GM18909 (cell line): Measurements from ENCODE around the gene RAI14.
"Not testable (repeated sequence)": the region's sequence is repeated elsewhere in the genome, so short reads cannot be mapped to it uniquely, and the experiment has no call there.

Experiments
- ATAC-seq: cut with Tn5 transposase; IDR thresholded peaks from one replicate; pipeline ENCODE4 v1.9.1; 2021; ENCODE audit warnings: mild to moderate bottlenecking; ENCODE audit not compliant: unreplicated experiment, poor library complexity

RAI14 gene

GRCh38 chr5:34755926-34756325 is 99.8 kb downstream of the RAI14 start:
- no peak for ATAC-seq

DNA sequence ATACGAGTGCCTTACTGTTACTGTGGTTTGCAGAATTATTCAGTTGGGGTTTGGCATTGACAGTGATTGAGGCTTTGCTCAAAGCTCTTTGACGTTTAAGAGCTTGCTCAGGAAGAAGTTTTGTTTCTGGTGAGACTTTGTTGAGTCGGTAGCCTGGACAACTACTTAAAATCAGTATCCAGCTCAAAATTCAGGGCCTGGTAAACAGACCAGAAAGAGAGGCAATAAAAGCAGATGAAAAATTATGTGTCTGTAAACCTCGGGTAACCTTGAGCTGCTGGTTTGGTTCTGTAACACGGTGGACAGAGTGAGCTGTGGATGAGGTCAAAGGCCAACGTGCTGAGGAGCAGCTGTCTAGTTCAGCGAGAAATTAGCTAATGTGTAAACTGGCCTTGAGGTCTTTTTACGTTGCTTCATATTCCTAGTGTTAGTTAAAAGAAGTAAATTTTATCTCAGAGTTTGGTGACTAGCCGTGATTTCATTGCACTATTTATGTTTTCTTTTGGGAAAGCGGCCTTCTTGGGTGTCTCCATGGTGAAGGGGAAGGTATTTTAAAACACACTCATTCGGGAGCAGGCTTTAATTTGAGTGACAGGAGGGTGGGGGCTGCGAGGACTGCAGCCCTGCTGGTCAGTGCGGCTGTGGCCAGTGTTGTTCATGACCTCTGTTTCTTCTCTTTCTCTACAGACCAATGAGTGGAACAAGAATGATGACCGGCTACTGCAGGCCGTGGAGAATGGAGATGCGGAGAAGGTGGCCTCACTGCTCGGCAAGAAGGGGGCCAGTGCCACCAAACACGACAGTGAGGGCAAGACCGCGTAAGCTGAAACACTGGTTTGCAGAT is 100.9 kb downstream of the RAI14 start:
- ATAC-seq, result no peak

DNA sequence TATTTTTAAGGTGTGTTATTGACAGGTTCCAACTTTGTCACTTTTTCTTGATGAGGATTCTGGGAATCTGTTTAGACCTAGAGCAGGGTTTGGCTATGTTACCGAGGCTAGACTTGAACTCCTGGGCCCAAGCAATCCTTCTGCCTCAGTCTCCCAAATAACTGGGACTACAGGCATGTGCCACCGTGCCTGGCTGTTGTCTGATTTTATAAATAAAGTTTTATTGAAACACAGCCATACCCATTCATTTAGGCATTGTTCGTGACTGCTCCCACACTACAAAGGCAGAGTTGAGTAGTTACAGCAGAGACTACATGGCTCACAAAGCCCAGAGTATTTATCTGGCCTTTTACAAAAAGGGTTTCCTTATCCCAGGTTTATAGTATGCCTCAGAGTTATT is 102.4 kb downstream of the RAI14 start:
- ATAC-seq, result no peak

GRCh38 chr5:34759213-34759612 is 103.1 kb downstream of the RAI14 start:
- ATAC-seq, result not testable (repeated sequence)

DNA sequence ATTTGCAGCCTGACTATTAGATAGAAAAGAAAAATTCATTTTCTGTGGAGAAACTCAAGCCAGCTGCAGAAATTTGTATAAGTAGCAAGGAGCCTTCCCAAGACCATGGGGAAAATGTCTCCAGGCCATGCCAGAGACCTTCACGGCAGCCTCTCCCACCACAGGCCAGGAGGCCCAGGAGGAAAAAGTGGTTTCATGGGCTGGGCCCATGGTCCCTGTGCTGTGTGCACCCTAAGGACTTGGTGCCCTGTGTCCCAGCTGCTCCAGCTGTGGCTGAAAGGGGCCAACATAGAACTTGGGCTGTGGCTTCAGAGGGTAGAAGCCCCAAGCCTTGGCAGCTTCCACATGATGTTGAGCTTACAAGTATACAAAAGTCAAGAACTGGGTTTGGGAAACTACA is 109.5 kb downstream of the RAI14 start:
- ATAC-seq, result no peak

DNA sequence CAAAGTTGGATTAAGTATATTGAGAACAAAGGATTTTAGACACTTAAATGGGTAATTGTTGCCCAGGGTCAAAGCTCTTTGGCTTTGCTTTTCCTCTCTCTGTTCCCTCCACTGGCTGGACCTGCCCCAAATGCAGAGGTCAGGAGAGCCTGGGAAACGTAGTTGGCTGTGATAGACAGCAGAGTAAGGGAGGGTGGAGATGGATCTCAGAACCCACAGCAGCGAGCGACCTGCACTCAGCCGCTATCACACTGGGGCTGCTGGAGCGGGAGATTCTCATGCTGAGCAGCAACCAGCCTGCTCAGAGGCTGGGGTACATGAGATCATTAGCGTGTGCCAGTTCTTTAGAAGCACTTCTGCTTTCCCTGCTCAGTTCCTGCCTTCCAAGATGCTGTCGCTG is 111.1 kb downstream of the RAI14 start:
- no peak for ATAC-seq

GRCh38 chr5:34770486-34770885 is 114.4 kb downstream of the RAI14 start:
- ATAC-seq, result no peak

DNA sequence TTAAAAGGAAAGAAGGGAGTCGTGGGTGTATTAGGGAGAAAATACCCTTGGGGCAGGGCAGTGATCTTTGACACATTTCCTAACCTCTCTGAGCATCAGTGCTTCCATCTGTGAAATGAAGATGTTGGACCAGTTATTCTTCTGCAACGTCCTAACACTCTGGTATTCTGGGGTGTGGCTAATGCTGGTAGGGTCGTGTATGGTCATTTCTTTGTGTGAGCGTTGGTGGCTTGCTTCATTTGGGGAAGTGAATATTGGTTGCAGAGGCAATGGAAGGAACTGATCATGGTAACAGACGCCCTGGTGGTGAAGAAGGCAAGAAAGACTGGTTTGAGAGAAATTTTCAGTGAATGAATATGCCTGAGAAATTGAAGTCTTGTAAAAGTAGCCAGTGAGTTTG is 114.9 kb downstream of the RAI14 start:
- ATAC-seq, result no peak

DNA sequence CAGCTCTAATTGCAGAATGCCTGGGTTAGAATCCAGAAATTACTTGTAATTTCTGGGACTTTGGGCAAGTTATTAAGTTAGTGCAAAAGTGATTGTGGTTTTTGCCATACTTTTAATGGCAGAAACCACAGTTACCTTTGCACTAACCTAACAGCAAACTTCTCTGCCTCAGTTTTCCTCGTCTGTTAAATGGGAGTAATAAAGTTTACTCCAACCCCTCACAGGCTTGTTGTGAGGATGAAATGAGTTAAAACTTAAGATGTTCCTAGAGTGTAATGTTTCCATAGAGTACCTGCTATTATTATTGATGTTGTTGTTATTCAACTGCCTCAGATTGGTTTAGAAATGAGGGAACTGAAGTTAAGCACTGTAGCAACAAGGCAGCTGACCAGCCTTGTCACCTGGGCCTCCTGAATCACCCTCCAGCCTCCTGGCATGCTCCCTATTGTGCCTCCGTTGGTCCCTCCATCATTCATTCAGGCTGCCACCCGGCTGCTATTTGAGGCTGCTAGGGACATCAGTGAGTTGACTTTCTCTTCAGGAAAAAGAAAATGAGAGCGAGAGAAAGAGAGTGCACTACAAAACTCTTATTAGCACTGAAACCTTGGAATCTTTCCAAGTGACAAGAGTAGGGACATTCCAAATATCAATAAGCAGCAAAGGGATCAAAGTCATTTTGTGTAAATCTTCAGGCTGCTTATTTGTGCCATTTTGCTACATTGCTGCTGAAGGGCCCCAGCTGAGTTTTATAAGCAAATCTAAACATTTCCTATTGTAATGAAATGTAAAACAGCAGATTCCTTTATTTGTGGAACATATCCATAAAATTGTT is 116.4 kb downstream of the RAI14 start:
- no peak for ATAC-seq

DNA sequence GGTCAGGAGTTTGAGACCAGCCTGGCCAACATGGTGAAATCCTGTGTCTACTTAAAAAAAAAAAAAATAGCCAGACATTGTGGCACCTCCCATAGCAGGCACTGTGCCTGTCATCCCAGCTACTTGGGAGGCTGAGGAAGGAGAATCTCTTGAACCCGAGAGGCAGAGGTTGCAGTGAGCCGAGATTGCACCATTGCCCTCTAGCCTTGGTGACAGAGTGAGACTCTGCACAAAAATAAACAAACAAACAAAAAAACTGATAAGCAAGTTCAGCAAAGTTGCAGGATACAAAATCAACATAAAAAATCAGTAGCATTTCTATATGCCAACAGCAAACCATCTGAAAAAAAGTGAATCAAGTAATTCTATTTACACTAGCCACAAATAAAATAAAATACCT is 118.0 kb downstream of the RAI14 start:
- ATAC-seq, result no peak

GRCh38 chr5:34774678-34775077 is 118.5 kb downstream of the RAI14 start:
- not testable (repeated sequence) for ATAC-seq

GRCh38 chr5:34775886-34776285 is 119.8 kb downstream of the RAI14 start:
- no peak for ATAC-seq

- no peak for ATAC-seq
Observed at GRCh38 chr5:34778091-34778850, 122.1 kb downstream of the RAI14 start.

DNA sequence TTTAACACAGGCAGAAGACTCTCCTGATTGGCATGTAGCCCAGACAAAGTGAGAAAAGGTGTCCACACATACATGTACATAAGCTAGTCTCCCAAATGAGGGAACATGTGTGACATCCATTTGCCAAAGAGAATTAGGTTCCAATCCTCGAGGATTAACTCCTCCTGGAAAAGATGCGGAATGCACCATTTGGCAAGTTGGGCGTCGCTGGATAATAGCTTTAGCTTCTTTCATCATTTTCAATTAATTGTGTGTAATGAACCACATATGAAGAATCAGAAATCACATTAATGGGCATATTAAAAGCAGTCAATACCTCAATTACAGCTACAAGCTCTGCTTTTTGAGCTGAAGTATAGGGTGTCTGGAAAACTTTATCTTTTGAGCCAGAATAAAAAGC is 127.8 kb downstream of the RAI14 start:
- not testable (repeated sequence) for ATAC-seq

DNA sequence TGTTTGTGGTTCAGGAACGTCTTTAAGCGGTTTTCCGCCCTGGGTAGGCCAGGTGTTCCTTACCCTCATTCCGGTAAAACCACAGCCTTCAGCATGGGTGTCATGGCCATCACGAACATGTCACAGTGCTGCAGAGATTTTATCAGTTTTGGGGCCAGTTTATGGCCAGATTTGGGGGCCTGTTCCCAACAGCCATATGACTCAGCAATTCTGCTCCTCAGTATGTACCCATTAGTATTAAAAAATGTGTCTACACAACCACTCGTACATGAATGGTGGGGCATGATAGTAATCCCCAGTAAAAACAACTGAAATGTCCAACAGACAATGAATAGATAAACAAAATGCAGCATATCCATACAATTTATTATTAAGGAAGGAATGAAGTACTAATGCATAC is 130.9 kb downstream of the RAI14 start:
- no peak for ATAC-seq

GRCh38 chr5:34789021-34789531 is 132.9 kb downstream of the RAI14 start:
- no peak for ATAC-seq

GRCh38 chr5:34789639-34790038 is 133.5 kb downstream of the RAI14 start:
- ATAC-seq, result no peak

- ATAC-seq, result no peak
Observed at GRCh38 chr5:34790069-34790468, 133.9 kb downstream of the RAI14 start.

DNA sequence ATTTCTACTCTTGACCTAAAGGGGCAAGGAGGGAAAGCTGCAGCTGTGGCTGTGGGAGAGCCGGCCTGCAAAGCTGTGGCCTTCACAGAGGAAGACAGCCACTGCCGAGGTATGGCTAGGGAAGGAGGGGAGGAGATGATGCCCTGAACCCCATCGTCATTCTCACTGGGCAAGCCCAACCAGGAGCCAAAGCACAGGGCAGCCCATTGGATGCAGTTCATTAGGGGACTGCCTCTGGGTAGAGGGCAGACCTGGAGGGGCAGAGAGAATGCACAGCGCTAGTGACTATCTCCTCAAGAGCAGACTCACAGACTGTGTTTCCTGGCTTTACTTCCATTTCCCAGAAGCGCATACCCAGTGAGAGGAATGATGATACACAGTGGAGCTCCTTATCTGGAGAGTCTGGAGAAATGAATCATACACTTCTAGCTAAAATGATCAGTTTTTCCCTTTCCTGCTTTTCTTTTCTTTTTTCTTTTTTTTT is 135.7 kb downstream of the RAI14 start:
- ATAC-seq, result no peak

DNA sequence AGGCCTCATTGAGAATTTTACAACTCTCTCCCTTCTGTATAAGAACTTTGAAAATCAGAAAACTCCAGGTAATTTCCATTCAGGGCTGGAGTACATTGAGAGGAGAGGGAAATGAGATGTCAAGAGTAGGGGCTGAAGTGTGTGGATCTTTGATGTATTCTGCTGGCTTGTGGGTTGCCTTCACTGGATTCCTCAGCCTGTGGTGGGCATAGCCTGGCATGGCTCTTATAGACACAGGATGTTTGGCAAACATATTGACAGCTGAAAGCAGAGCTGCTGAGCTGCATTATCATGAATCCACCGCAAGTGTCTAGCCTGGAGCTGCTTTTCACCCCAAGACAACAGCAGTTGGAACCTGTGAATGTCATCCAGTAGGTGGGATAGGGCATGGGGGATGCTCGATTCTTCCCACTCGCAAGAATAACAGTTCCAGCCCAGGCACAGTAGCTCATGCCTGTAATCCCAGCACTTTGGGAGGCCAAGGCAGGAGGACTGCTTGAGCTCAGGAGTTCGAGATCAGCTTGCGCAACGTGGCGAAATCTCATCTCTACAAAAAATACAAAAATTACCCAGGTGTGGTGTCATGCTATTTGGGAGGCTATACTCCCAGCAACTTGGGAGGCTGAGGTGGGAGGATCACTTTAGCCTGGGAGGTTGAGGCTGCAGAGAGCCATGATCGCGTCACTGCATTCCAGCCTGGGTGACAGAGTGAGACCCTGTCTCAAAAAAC is 146.9 kb downstream of the RAI14 start:
- ATAC-seq, result no peak
